Fibroblast of villous mesenchyme (primary cell): ENCODE data around the gene TOX2. TPM values are rescaled to one million over a fixed set of nuclear protein-coding genes. Genes with fewer than 3 reads are reported as not detected.

ENCODE experiments used
- DNase-seq: peaks from one replicate; pipeline ENCODE4 v3.0.0-alpha.2; 2010; ENCODE audit warnings: low read depth
- H3K4me3 ChIP-seq: 2 replicates; pipeline ENCODE4 v1.5.1; 2011; ENCODE audit warnings: low read depth, mild to moderate bottlenecking, low read length
- CTCF ChIP-seq: IDR thresholded peaks from 2 replicates; pipeline ENCODE4 v1.5.1; 2012; ENCODE audit warnings: low read depth, mild to moderate bottlenecking, low read length; ENCODE audit not compliant: insufficient read depth
- total RNA-seq: library from RNA; depleted of rRNA; stranded (reverse); fragments of >200 nt; gene quantifications from 2 replicates; pipeline ENCODE4 v1.2.3, GENCODE V29; 2012

Gene TOX2
- total RNA-seq, 1 donor = 0.43 TPM

- DNase-seq = no peak
- TF ChIP-seq CTCF = no peak
- no peak overlapping the region for H3K4me3 ChIP-seq
Measured at GRCh38 chr20:44001667-44002596, 87.3 kb downstream of the TOX2 start.

- TF ChIP-seq CTCF = no peak
- DNase-seq = no peak
- H3K4me3 ChIP-seq = no peak overlapping the region
Measured at GRCh38 chr20:44002861-44003260, 88.2 kb downstream of the TOX2 start.

- TF ChIP-seq CTCF = no peak
- H3K4me3 ChIP-seq = no peak overlapping the region
- no peak for DNase-seq
Measured at GRCh38 chr20:44003609-44004008, 89.0 kb downstream of the TOX2 start.

- H3K4me3 ChIP-seq = no peak overlapping the region
- DNase-seq = no peak
- TF ChIP-seq CTCF = no peak
Measured at GRCh38 chr20:44004306-44004915, 89.8 kb downstream of the TOX2 start.

GRCh38 chr20:44005661-44006060 is 91.0 kb downstream of the TOX2 start:
- no peak overlapping the region for H3K4me3 ChIP-seq
- DNase-seq = no peak
- no peak for TF ChIP-seq CTCF

- H3K4me3 ChIP-seq = no peak overlapping the region
- no peak for DNase-seq
- TF ChIP-seq CTCF = no peak
Measured at GRCh38 chr20:44006126-44006525, 91.5 kb downstream of the TOX2 start.
